ENCODE results near the gene CRB1. TPM values are rescaled to one million over a fixed set of nuclear protein-coding genes. Genes with fewer than 3 reads are reported as not detected.

The CRB1 gene
- total RNA-seq, 3 donors from 2014 or later = 0.51 TPM; not detected in 2

DNA sequence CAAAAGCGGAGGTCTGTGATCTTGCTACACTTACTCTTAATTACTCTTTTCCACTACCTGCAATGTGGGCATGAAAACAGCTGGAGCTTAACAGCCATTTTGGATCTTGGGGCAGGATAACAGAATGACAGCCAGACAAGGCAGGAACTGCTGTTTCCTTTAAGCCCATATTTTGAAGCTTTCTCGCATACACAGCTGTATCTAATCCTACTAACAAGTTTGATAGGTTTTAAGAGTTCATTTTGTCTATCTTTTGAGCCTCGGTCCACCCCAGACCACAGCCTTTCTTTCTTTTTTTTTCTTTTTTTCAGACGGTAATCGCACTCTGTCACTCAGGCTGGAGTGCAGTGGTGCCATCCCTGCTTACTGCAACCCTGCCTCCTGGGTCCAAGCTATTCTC is 42.4 kb upstream of the CRB1 start:
- no peak for DNase-seq
- Histone ChIP-seq H3K9me3 (no peaks in the 10 kb centered on the region), H3K4me3 (no peak overlapping the region), H3K4me1 (ENCODE audit: low read depth) (no peaks in the 10 kb centered on the region), H3K36me3 (ENCODE audit: low read depth) (no peaks in the 10 kb centered on the region)
- no peak for ATAC-seq
- TF ChIP-seq, protein P1, sequence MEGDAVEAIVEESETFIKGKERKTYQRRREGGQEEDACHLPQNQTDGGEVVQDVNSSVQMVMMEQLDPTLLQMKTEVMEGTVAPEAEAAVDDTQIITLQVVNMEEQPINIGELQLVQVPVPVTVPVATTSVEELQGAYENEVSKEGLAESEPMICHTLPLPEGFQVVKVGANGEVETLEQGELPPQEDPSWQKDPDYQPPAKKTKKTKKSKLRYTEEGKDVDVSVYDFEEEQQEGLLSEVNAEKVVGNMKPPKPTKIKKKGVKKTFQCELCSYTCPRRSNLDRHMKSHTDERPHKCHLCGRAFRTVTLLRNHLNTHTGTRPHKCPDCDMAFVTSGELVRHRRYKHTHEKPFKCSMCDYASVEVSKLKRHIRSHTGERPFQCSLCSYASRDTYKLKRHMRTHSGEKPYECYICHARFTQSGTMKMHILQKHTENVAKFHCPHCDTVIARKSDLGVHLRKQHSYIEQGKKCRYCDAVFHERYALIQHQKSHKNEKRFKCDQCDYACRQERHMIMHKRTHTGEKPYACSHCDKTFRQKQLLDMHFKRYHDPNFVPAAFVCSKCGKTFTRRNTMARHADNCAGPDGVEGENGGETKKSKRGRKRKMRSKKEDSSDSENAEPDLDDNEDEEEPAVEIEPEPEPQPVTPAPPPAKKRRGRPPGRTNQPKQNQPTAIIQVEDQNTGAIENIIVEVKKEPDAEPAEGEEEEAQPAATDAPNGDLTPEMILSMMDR (IDR thresholded peaks at IDR 0.05) = no peak
- intact Hi-C loops (cut with DNase I, micrococcal nuclease) = no loop called here

DNA sequence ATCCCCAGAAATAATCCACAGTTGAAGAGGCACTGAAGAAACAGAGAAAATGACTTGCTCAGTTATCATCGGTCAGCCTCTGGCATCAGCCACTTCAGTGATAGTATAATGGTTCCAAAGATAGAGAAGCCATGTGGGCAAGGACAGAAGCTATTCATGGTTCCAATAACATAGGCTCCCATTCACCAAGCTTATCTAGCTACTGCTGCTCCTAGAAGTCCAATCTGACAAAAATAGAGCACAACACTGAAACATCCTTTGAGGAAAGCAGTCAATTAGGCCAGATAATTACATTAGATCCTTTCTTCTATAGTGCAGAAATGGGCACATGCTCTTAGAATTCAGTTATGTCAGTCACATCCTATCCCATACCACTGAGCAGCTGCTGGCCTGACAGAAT is 33.5 kb upstream of the CRB1 start:
- H3K4me1 ChIP-seq (ENCODE audit: low read depth) = no peaks in the 10 kb centered on the region
- H3K9me3 ChIP-seq = no peaks in the 10 kb centered on the region
- TF ChIP-seq, protein P1 (IDR thresholded peaks at IDR 0.05) = no peak
- DNase-seq (no peak), ATAC-seq (no peak)
- intact Hi-C loops (cut with DNase I, micrococcal nuclease) = no loop called here
- H3K4me3 ChIP-seq = no peak overlapping the region
- no peaks in the 10 kb centered on the region for H3K36me3 ChIP-seq (ENCODE audit: low read depth)

DNA sequence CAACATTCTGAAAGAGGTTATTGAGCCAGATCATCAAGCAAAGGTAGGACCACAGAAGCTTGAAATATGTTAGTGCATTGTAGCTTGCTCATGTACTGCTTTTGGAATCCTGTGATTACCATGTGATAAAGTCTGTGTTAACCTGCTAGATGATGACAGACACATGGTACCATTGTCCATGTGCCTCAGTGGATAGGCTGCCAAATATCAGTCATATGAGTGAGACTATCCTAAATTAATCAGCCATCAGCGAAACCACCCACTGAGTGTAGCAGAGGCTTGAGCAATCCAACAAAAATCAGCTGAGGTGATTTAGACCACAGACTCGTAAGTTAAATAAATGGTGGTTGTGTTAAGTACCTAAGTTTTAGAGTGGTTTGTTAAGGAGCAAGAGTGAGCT is 32.7 kb upstream of the CRB1 start:
- no peaks in the 10 kb centered on the region for H3K36me3 ChIP-seq (ENCODE audit: low read depth)
- no peaks in the 10 kb centered on the region for H3K9me3 ChIP-seq
- ATAC-seq (no peak), DNase-seq (no peak)
- TF ChIP-seq, protein P1 (IDR thresholded peaks at IDR 0.05) = no peak
- intact Hi-C loops (cut with DNase I, micrococcal nuclease) = no loop called here
- H3K4me1 ChIP-seq (ENCODE audit: low read depth) = no peaks in the 10 kb centered on the region
- no peak overlapping the region for H3K4me3 ChIP-seq

DNA sequence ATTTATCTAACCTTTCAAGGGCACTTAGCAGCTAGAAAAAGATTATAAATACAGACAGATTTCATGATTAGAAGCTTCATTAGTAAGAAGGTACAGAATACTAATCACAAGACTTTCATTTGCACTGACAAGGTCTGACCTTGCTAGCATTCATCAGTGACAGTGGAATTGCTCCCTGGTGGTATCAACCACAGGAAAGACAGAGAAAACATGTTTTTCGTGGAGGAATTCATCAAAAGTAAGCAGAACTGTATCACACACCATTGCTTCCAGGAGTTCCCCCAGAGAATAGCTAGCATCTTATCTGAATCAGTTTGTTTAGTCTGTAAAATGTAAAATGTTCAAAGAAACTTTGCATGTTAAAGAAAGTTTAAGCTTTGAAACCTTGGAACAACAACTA is 20.6 kb upstream of the CRB1 start:
- DNase-seq (no peak), ATAC-seq (no peak)
- Histone ChIP-seq H3K9me3 (no peaks in the 10 kb centered on the region), H3K4me3 (no peak overlapping the region), H3K36me3 (ENCODE audit: low read depth) (no peaks in the 10 kb centered on the region), H3K4me1 (ENCODE audit: low read depth) (no peaks in the 10 kb centered on the region)
- intact Hi-C loops (cut with DNase I, micrococcal nuclease) = no loop called here
- TF ChIP-seq, protein P1 (IDR thresholded peaks at IDR 0.05) = no peak

DNA sequence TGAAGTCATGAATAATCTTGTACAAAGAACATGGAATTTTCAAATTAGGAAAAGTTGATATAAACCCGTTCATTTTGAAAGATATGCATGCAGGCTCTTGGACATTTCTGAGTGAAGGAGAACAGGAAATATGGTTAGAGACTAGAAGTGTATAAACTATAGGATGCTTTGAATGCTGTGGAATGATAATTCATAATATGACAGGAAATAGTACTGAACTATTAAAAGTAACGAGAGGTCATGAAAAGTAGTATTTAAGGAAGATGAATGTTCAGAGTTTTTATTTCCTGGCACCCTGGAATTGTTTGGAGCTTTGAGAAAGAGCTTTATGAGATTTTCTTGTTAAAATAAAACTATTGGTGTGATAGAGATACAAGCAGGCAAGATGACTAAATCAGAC is 18.7 kb upstream of the CRB1 start:
- no peaks in the 10 kb centered on the region for H3K4me1 ChIP-seq (ENCODE audit: low read depth)
- H3K36me3 ChIP-seq (ENCODE audit: low read depth) = no peaks in the 10 kb centered on the region
- intact Hi-C loops (cut with DNase I, micrococcal nuclease) = no loop called here
- H3K4me3 ChIP-seq = no peak overlapping the region
- DNase-seq = no peak
- TF ChIP-seq, protein P1 (IDR thresholded peaks at IDR 0.05) = no peak
- ATAC-seq = no peak
- no peaks in the 10 kb centered on the region for H3K9me3 ChIP-seq

DNA sequence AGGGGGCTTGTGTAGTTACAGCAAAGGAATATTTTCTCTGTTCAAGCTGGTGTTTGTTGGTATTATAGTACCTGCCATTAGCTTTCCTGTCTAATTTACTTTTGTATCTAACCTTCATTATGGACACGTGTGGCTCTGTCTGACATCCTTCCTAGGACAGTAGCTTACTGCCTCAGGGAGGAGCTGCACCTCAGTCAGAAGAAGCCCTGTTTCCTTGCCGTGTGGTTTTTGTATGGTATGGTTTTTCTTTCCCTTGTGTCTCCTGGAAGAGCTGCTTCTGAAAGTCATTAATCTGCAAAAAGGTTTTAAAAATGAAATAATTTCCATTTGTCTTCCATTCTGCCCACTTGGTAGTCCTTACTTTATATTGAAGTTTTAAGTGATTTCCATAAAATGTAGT is 17.4 kb upstream of the CRB1 start:
- TF ChIP-seq, protein P1 (IDR thresholded peaks at IDR 0.05) = no peak
- Histone ChIP-seq H3K36me3 (ENCODE audit: low read depth) (no peaks in the 10 kb centered on the region), H3K4me3 (no peak overlapping the region), H3K4me1 (ENCODE audit: low read depth) (no peaks in the 10 kb centered on the region), H3K9me3 (no peaks in the 10 kb centered on the region)
- ATAC-seq (no peak), DNase-seq (no peak)
- intact Hi-C loops (cut with DNase I, micrococcal nuclease) = no loop called here

Data from mucosa of descending colon (tissue), 3 donors.